HepG2 (cell line): ENCODE measurements around the gene SEC14L2. TPM values are rescaled to one million over a fixed set of nuclear protein-coding genes. Genes with fewer than 3 reads are reported as not detected.

Experiments used
- AGO2 ChIP-seq: fragments of 200-400 bp; formaldehyde crosslinking; optimal IDR thresholded peaks from 2 replicates; pipeline ENCODE3; 2017; ENCODE audit warnings: mild to moderate bottlenecking, low read depth, low read length, moderate library complexity
- CEBPG ChIP-seq: IDR thresholded peaks from 2 replicates; pipeline ENCODE4 v1.6.1; 2016
- HNF4A ChIP-seq: sonication (generic); formaldehyde crosslinking; IDR thresholded peaks from 2 replicates; pipeline ENCODE4 v1.4.0; 2020; ENCODE audit warnings: missing genetic modification reagents
- HOXA5 ChIP-seq: sonication (generic); formaldehyde crosslinking; IDR thresholded peaks from 2 replicates; pipeline ENCODE4 v1.4.0; 2020; ENCODE audit warnings: missing genetic modification reagents
- ISX ChIP-seq: sonication (generic); formaldehyde crosslinking; conservative IDR thresholded peaks from 2 replicates; pipeline ENCODE4 v1.5.0; 2020; ENCODE audit warnings: missing genetic modification reagents
- MED13 ChIP-seq: sonication (generic); formaldehyde crosslinking; IDR thresholded peaks from 2 replicates; pipeline ENCODE4 v1.5.0; 2020; ENCODE audit warnings: missing genetic modification reagents
- NCOA5 ChIP-seq: sonication (generic); formaldehyde crosslinking; IDR thresholded peaks from 2 replicates; pipeline ENCODE4 v1.4.0; 2020; ENCODE audit warnings: missing genetic modification reagents
- RARG ChIP-seq: sonication (generic); formaldehyde crosslinking; IDR thresholded peaks from 2 replicates; pipeline ENCODE4 v1.4.0; 2020; ENCODE audit warnings: low read depth, mild to moderate bottlenecking, missing genetic modification reagents
- RBAK ChIP-seq: sonication (generic); formaldehyde crosslinking; IDR thresholded peaks from 2 replicates; pipeline ENCODE4 v1.5.1; 2020; ENCODE audit warnings: mild to moderate bottlenecking, missing genetic modification reagents
- RFX5 ChIP-seq: IDR thresholded peaks from 2 replicates; pipeline ENCODE4 v1.6.1; 2011; ENCODE audit warnings: low read depth, low read length, improper control_type of control experiment
- SALL2 ChIP-seq: sonication (generic); formaldehyde crosslinking; IDR thresholded peaks from 2 replicates; pipeline ENCODE4 v1.8.1; 2023; ENCODE audit warnings: mild to moderate bottlenecking, missing genetic modification reagents, inconsistent platforms
- SCMH1 ChIP-seq: sonication (generic); formaldehyde crosslinking; IDR thresholded peaks from 2 replicates; pipeline ENCODE4 v1.9.0; 2021; ENCODE audit warnings: missing genetic modification reagents, mild to moderate bottlenecking, borderline replicate concordance
- TRIM24 ChIP-seq: sonication (generic); formaldehyde crosslinking; IDR thresholded peaks from 2 replicates; pipeline ENCODE4 v1.8.0; 2022; ENCODE audit warnings: mild to moderate bottlenecking, missing genetic modification reagents
- U2AF1 ChIP-seq: fragments of 200-400 bp; formaldehyde crosslinking; optimal IDR thresholded peaks from 2 replicates; pipeline ENCODE3; 2017; ENCODE audit warnings: mild to moderate bottlenecking, low read depth, low read length
- ZNF124 ChIP-seq: sonication (generic); formaldehyde crosslinking; IDR thresholded peaks from 2 replicates; pipeline ENCODE4 v1.4.0; 2020; ENCODE audit warnings: missing genetic modification reagents
- ZNF24 ChIP-seq: fragments of 450-650 bp; IDR thresholded peaks from 2 replicates; pipeline ENCODE4 v1.6.1; 2017; ENCODE audit warnings: antibody characterized with exemption, mild to moderate bottlenecking
- ZNF256 ChIP-seq: sonication (generic); formaldehyde crosslinking; conservative IDR thresholded peaks from 2 replicates; pipeline ENCODE4 v1.4.0; 2020; ENCODE audit warnings: missing genetic modification reagents
- ZNF263 ChIP-seq: sonication (generic); formaldehyde crosslinking; IDR thresholded peaks from 2 replicates; pipeline ENCODE4 v1.4.0; 2020; ENCODE audit warnings: missing genetic modification reagents
- ZNF546 ChIP-seq: sonication (generic); formaldehyde crosslinking; conservative IDR thresholded peaks from 2 replicates; pipeline ENCODE4 v1.8.1; 2023; ENCODE audit warnings: mild to moderate bottlenecking, missing genetic modification reagents
- ZNF558 ChIP-seq: sonication (generic); formaldehyde crosslinking; IDR thresholded peaks from 2 replicates; pipeline ENCODE4 v1.9.0; 2022; ENCODE audit warnings: mild to moderate bottlenecking, missing genetic modification reagents, borderline replicate concordance
- ZNF670 ChIP-seq: sonication (generic); formaldehyde crosslinking; IDR thresholded peaks from 2 replicates; pipeline ENCODE4 v1.8.0; 2022; ENCODE audit warnings: mild to moderate bottlenecking, missing genetic modification reagents, borderline replicate concordance
- ZNF7 ChIP-seq: IDR thresholded peaks from 2 replicates; pipeline ENCODE4 v1.6.1; 2016; ENCODE audit warnings: missing biosample characterization, missing genetic modification reagents
- ZNF83 ChIP-seq: sonication (generic); formaldehyde crosslinking; IDR thresholded peaks from 2 replicates; pipeline ENCODE4 v1.4.0; 2020; ENCODE audit warnings: missing genetic modification reagents, mild to moderate bottlenecking, borderline replicate concordance
- ZSCAN29 ChIP-seq: sonication (generic); formaldehyde crosslinking; conservative IDR thresholded peaks from 2 replicates; pipeline ENCODE4 v1.4.0; 2020; ENCODE audit warnings: mild to moderate bottlenecking, missing genetic modification reagents
- polyA plus RNA-seq, 8 experiments: library from polyadenylated mRNA; depleted of rRNA in 3 of 8; stranded (reverse) in 7 of 8; unstranded in 1 of 8; fragments of >200 nt; fragmentation: Illumina TruSeq in 4 of 8; extraction: Trizol in 4 of 8; gene quantifications; 2 replicates each; pipeline versions ENCODE4 v1.2.1 to v1.2.3, GENCODE V29; 2011 to 2016; ENCODE audit warnings: low read depth in 4 of 8, missing spikeins in 1 of 8, mixed read lengths in 1 of 8; ENCODE audit not compliant: insufficient read depth in 1 of 8
- total RNA-seq, 5 experiments: library from RNA; depleted of rRNA; stranded (reverse); fragments of >200 nt; fragmentation: Illumina TruSeq; extraction: Trizol; gene quantifications; 2 replicates each; pipeline ENCODE4 v1.2.3, GENCODE V29; 2016; ENCODE audit warnings: low read depth in 1 of 5
- TF ChIP-seq, protein P1 (sequence below): sonication (generic); formaldehyde crosslinking; IDR thresholded peaks from 2 replicates; pipeline ENCODE4 v1.5.0; 2020; ENCODE audit warnings: mild to moderate bottlenecking, missing genetic modification reagents, moderate library complexity
- TF ChIP-seq, protein P2 (sequence below): sonication (generic); formaldehyde crosslinking; IDR thresholded peaks from 2 replicates; pipeline ENCODE4 v1.9.0; 2022; ENCODE audit warnings: low read depth, missing genetic modification reagents

The SEC14L2 gene
- total and polyA plus RNA-seq, 2 of the 13 experiments (the other 11 are each of a cell fraction or from before 2014, with no cell fraction given) = 4.1 to 5.1 TPM

DNA sequence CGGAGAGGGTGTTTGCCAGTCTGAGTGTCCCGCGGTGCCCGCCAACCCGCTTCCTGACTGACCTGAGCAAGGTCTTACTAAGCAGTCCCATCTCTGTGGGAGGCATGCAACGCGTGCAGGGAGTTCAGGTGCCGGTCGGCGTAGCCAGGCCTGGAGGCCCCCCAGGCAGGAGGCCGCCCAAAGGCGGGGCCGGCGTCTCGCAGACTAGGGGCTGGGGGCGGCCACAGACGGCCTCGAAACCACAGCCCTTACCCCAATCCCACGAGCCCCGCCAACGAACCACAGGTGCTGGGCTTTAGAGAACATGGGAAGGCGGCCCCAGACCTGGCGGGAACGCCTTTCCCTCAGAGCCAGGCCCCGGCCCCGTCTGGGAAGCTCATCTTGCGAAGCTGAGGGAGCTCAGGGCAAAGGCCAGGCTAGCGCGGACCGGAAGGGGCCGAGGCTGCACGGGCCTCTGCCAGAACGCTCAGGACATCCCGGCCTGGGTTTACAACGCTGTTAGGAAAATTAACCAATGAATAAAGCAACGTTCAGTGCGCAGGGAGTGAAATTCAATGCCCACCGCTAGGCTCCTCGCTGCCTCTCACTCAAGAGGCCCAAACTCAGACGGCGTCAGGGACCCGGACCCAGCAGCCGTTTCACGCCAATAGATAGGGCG lies 26.6 kb downstream of the SEC14L2 start (continued):
- TF ChIP-seq ZNF83 (peak; percentile 84; the same call in 1 of the 2 replicates), ZNF670 (CRISPR knock-in tag) (no peak; the same call in 1 of the 2 replicates), RFX5 (no peak), SALL2 (CRISPR knock-in tag) (peak; percentile 54), ZNF24 (no peak), ZNF124 (CRISPR knock-in tag) (no peak), ISX (CRISPR knock-in tag) (0 out of 2 replicates have a peak, but pooled peaks have one; percentile 87), ZNF7 (CRISPR knock-in tag) (0 out of 2 replicates have a peak, but pooled peaks have one; percentile 10), ZNF263 (no peak), AGO2 (peak; percentile 98), ZSCAN29 (CRISPR knock-in tag) (peak; percentile 30; the same call in 1 of the 2 replicates), MED13 (CRISPR knock-in tag) (0 out of 2 replicates have a peak, but pooled peaks have one; percentile 60), RARG (0 out of 2 replicates have a peak, but pooled peaks have one; percentile 80), SCMH1 (CRISPR knock-in tag) (no peak), ZNF256 (CRISPR knock-in tag) (peak; percentile 77), HOXA5 (CRISPR knock-in tag) (peak; percentile 85; the same call in 1 of the 2 replicates), CEBPG (CRISPR knock-in tag) (no peak; the same call in 1 of the 2 replicates), RBAK (CRISPR knock-in tag) (0 out of 2 replicates have a peak, but pooled peaks have one; percentile 18), ZNF546 (CRISPR knock-in tag) (no peak), ZNF558 (CRISPR knock-in tag) (peak; percentile 71; the same call in 1 of the 2 replicates), TRIM24 (CRISPR knock-in tag) (no peak), HNF4A (peak; percentile 54), U2AF1 (peak; percentile 6), NCOA5 (peak; percentile 84; the same call in 1 of the 2 replicates)
- TF ChIP-seq, protein P1, sequence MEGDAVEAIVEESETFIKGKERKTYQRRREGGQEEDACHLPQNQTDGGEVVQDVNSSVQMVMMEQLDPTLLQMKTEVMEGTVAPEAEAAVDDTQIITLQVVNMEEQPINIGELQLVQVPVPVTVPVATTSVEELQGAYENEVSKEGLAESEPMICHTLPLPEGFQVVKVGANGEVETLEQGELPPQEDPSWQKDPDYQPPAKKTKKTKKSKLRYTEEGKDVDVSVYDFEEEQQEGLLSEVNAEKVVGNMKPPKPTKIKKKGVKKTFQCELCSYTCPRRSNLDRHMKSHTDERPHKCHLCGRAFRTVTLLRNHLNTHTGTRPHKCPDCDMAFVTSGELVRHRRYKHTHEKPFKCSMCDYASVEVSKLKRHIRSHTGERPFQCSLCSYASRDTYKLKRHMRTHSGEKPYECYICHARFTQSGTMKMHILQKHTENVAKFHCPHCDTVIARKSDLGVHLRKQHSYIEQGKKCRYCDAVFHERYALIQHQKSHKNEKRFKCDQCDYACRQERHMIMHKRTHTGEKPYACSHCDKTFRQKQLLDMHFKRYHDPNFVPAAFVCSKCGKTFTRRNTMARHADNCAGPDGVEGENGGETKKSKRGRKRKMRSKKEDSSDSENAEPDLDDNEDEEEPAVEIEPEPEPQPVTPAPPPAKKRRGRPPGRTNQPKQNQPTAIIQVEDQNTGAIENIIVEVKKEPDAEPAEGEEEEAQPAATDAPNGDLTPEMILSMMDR (CRISPR knock-in tag) = no peak
- TF ChIP-seq, protein P2, sequence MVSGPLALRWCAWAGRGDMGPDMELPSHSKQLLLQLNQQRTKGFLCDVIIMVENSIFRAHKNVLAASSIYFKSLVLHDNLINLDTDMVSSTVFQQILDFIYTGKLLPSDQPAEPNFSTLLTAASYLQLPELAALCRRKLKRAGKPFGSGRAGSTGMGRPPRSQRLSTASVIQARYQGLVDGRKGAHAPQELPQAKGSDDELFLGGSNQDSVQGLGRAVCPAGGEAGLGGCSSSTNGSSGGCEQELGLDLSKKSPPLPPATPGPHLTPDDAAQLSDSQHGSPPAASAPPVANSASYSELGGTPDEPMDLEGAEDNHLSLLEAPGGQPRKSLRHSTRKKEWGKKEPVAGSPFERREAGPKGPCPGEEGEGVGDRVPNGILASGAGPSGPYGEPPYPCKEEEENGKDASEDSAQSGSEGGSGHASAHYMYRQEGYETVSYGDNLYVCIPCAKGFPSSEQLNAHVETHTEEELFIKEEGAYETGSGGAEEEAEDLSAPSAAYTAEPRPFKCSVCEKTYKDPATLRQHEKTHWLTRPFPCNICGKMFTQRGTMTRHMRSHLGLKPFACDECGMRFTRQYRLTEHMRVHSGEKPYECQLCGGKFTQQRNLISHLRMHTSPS (CRISPR knock-in tag) = peak; percentile 20; the same call in 1 of the 2 replicates
